ENCODE results near the gene USP33.

DNA sequence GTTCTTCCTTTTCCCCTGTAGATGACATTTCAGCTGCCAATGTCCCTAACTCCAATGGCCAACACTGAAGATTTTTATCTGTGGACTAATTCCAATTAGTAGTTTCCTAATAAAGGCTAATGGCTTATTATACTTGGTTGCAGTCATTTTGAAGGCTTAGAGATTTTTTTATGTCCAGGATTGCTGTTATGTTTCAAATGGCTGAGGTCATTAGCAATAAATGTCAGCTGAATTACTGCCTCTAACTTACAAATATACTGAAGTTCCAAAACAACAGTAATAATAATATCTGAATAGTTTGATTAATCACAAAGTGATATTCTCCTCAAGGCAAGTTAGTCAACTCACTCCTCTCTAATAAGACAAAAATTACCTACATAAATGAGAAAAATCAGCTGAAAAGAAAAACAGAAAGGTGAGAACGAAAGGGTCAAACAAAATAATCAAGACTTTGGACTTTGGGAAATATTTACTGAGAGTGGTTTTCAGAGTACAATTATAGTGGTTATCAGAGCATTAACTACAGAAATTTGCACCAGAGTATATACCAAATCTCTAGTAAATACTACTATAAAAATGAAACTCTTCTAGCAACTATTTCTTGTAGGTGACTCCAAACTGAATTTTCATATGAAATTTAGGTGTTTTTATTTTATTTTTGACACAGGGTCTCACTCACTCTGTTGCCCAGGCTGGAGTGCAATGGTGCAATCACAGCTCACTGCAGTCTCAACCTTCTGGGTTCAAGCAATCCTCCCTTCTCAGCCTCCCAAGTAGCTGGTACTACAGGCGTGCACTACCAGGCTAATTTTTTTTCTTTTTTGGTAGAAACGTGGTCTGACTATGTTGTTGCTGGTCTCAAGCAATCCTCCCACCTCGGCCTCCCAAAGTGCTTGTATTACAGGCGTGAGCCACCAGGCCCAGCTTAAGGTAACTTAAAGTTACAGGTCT, 80.7 kb downstream of the USP33 start:
- TF ChIP-seq POLR2A (IDR thresholded peaks at IDR 0.05) (no peak), EP300 (IDR thresholded peaks at IDR 0.05) (no peak)

All from ovary (tissue), 1 donor.